Neuronal stem cell (in vitro differentiated cells): ENCODE measurements around the gene PTPRG.

ENCODE experiments used
- DNase-seq: peaks from one replicate; pipeline ENCODE4 v3.0.0-alpha.2; 2013; ENCODE audit warnings: low spot score
- H2AFZ ChIP-seq: one replicate; pipeline ENCODE4 v1.6.1; 2013; ENCODE audit warnings: mild to moderate bottlenecking, low read length, inconsistent platforms
- H2AK5ac ChIP-seq: 2 replicates; pipeline ENCODE4 v1.6.1; 2013; ENCODE audit warnings: low read depth, mild to moderate bottlenecking, inconsistent platforms, low read length, moderate library complexity, mixed read lengths
- H2BK120ac ChIP-seq: 2 replicates; pipeline ENCODE4 v1.6.1; 2013; ENCODE audit warnings: low read depth, mild to moderate bottlenecking, inconsistent platforms, low read length, moderate library complexity, mixed read lengths
- H2BK12ac ChIP-seq: one replicate; pipeline ENCODE4 v1.6.1; 2013; ENCODE audit warnings: low read length, inconsistent platforms
- H2BK15ac ChIP-seq: 2 replicates; pipeline ENCODE4 v1.6.1; 2013; ENCODE audit warnings: mild to moderate bottlenecking, low read length, inconsistent platforms, mixed read lengths
- H2BK5ac ChIP-seq: one replicate; pipeline ENCODE4 v1.6.1; 2013; ENCODE audit warnings: inconsistent platforms, mild to moderate bottlenecking, low read length, moderate library complexity
- H3K14ac ChIP-seq: one replicate; pipeline ENCODE4 v1.6.1; 2013; ENCODE audit warnings: low read length, inconsistent platforms
- H3K18ac ChIP-seq: 2 replicates; pipeline ENCODE4 v1.6.1; 2013; ENCODE audit warnings: low read length, inconsistent platforms
- H3K23ac ChIP-seq: 2 replicates; pipeline ENCODE4 v1.6.1; 2013; ENCODE audit warnings: low read depth, mild to moderate bottlenecking, mixed read lengths, low read length, inconsistent platforms; ENCODE audit not compliant: poor library complexity
- H3K27ac ChIP-seq: replicated peaks from 3 replicates; pipeline ENCODE4 v1.5.1; 2013; ENCODE audit warnings: low read length, inconsistent platforms
- H3K27me3 ChIP-seq, 3 experiments: 2 replicates each; pipeline ENCODE4 v1.6.1; 2013; ENCODE audit warnings: low read length in 3 of 3, mild to moderate bottlenecking in 2 of 3, inconsistent platforms in 1 of 3, low read depth in 1 of 3, mixed read lengths in 1 of 3, moderate library complexity in 1 of 3; ENCODE audit not compliant: control insufficient read depth in 3 of 3, insufficient read depth in 3 of 3
- H3K36me3 ChIP-seq, 2 donors: replicated peaks in 1 of 2; 2 replicates each; pipeline ENCODE4 v1.6.1; 2013; ENCODE audit warnings: low read length in 2 of 2; ENCODE audit not compliant: control insufficient read depth in 2 of 2, insufficient read depth in 2 of 2
- H3K4ac ChIP-seq: 2 replicates; pipeline ENCODE4 v1.6.1; 2013; ENCODE audit warnings: inconsistent platforms, mild to moderate bottlenecking, low read length, moderate library complexity
- H3K4me1 ChIP-seq, 2 donors: 1 replicate in 1 of 2; 2 replicates in 1 of 2; pipeline ENCODE4 v1.6.1; 2013; ENCODE audit warnings: low read length in 2 of 2, low read depth in 1 of 2; ENCODE audit not compliant: control insufficient read depth in 2 of 2, insufficient read depth in 1 of 2
- H3K4me2 ChIP-seq: one replicate; pipeline ENCODE4 v1.6.1; 2013; ENCODE audit warnings: mild to moderate bottlenecking, low read length, inconsistent platforms; ENCODE audit not compliant: insufficient read depth, poor library complexity, severe bottlenecking
- H3K4me3 ChIP-seq, 2 donors: 2 replicates each; pipeline ENCODE4 v1.5.1; 2013; ENCODE audit warnings: low read length in 2 of 2, mild to moderate bottlenecking in 2 of 2, inconsistent platforms in 1 of 2, moderate library complexity in 1 of 2
- H3K79me1 ChIP-seq: one replicate; pipeline ENCODE4 v1.6.1; 2013; ENCODE audit warnings: low read depth, mild to moderate bottlenecking, inconsistent platforms, low read length, moderate library complexity
- H3K9ac ChIP-seq: one replicate; pipeline ENCODE4 v1.6.1; 2013; ENCODE audit warnings: mild to moderate bottlenecking, low read depth, low read length, inconsistent platforms; ENCODE audit not compliant: poor library complexity
- H3K9me3 ChIP-seq, 2 donors: replicated peaks in 1 of 2; 2 replicates each; pipeline versions ENCODE3 to v1.6.1; 2013; ENCODE audit warnings: low read length in 2 of 2, mild to moderate bottlenecking in 2 of 2, inconsistent platforms in 1 of 2, low read depth in 1 of 2, mixed read lengths in 1 of 2, moderate library complexity in 1 of 2; ENCODE audit not compliant: control insufficient read depth in 2 of 2, insufficient read depth in 1 of 2
- H4K8ac ChIP-seq: one replicate; pipeline ENCODE4 v1.6.1; 2013; ENCODE audit warnings: low read depth, mild to moderate bottlenecking, inconsistent platforms, low read length, moderate library complexity
- H4K91ac ChIP-seq: one replicate; pipeline ENCODE4 v1.6.1; 2013; ENCODE audit warnings: low read length, low read depth, mild to moderate bottlenecking, inconsistent platforms; ENCODE audit not compliant: poor library complexity
- WGBS, 2 donors: extraction: QIAGEN DNeasy Blood & Tissue Kit; methylation state at CpG; one replicate each; pipeline ENCODE4 v1.1.7; 2013; ENCODE audit warnings: missing lambda C conversion rate in 2 of 2, mixed read lengths in 1 of 2; ENCODE audit not compliant: insufficient read length in 2 of 2, insufficient replicate concordance in 1 of 2; ENCODE audit errors: extremely low coverage in 2 of 2; 5-methylcytosine and 5-hydroxymethylcytosine counted together

PTPRG gene

GRCh38 chr3:62249484-62249776 is 688.1 kb downstream of the PTPRG start:
- no CpG with 5 or more reads among the region's 1 CpG for WGBS, 2 donors
- H3K14ac ChIP-seq = no peak overlapping the region
- H2BK12ac ChIP-seq = no peak overlapping the region
- H4K91ac ChIP-seq = no peak overlapping the region
- H2BK15ac ChIP-seq = no peak overlapping the region
- no peak overlapping the region for H3K27ac ChIP-seq
- H3K18ac ChIP-seq = no peak overlapping the region
- no peak overlapping the region for H4K8ac ChIP-seq
- H3K9ac ChIP-seq = no peak overlapping the region
- no peak overlapping the region for H2BK120ac ChIP-seq
- no peak overlapping the region for H2BK5ac ChIP-seq
- no peak overlapping the region for H3K4me3 ChIP-seq
- H3K4me1 ChIP-seq = peaks cover 2 to 34% of the 10 kb centered on the region in 2 donors
- H2AK5ac ChIP-seq = no peak overlapping the region
- H3K36me3 ChIP-seq = no peaks in the 10 kb centered on the region
- H2AFZ ChIP-seq = no peak overlapping the region
- no peak overlapping the region for H3K4ac ChIP-seq
- no peaks in the 10 kb centered on the region for H3K27me3 ChIP-seq
- DNase-seq = no peak
- H3K79me1 ChIP-seq = no peaks in the 10 kb centered on the region
- H3K4me2 ChIP-seq = no peak overlapping the region
- H3K9me3 ChIP-seq = no peaks in the 10 kb centered on the region
- H3K23ac ChIP-seq = no peak overlapping the region

- Histone ChIP-seq H2BK5ac (no peak overlapping the region), H3K4ac (no peak overlapping the region), H2AFZ (no peak overlapping the region), H3K27ac (no peak overlapping the region), H3K4me2 (no peak overlapping the region), H3K27me3 (no peaks in the 10 kb centered on the region), H2BK15ac (no peak overlapping the region), H3K79me1 (no peaks in the 10 kb centered on the region), H3K9me3 (no peaks in the 10 kb centered on the region), H2BK12ac (no peak overlapping the region), H3K36me3 (no peaks in the 10 kb centered on the region), H2AK5ac (no peak overlapping the region), H3K9ac (no peak overlapping the region), H4K91ac (no peak overlapping the region), H3K4me3 (no peak overlapping the region), H3K4me1 (peaks cover 2 to 28% of the 10 kb centered on the region in 2 donors), H4K8ac (no peak overlapping the region), H3K23ac (no peak overlapping the region), H3K14ac (no peak overlapping the region), H3K18ac (no peak overlapping the region), H2BK120ac (no peak overlapping the region)
- no CpG with 5 or more reads among the region's 2 CpGs for WGBS, 2 donors
- DNase-seq = no peak
Measured at GRCh38 chr3:62249855-62250543, 688.6 kb downstream of the PTPRG start.

- H2BK15ac ChIP-seq = no peak overlapping the region
- no peak overlapping the region for H2AFZ ChIP-seq
- H2AK5ac ChIP-seq = no peak overlapping the region
- no peak overlapping the region for H3K4me2 ChIP-seq
- no peak overlapping the region for H3K4ac ChIP-seq
- no peaks in the 10 kb centered on the region for H3K27me3 ChIP-seq
- H2BK12ac ChIP-seq = no peak overlapping the region
- H3K14ac ChIP-seq = no peak overlapping the region
- H3K79me1 ChIP-seq = no peaks in the 10 kb centered on the region
- peaks cover 0 to 10% of the 10 kb centered on the region in 2 donors for H3K36me3 ChIP-seq
- H3K18ac ChIP-seq = no peak overlapping the region
- no peak overlapping the region for H2BK120ac ChIP-seq
- no peak overlapping the region for H2BK5ac ChIP-seq
- no CpG with 5 or more reads among the region's 2 CpGs for WGBS, 2 donors
- H4K91ac ChIP-seq = no peak overlapping the region
- H3K4me3 ChIP-seq = no peak overlapping the region
- no peaks in the 10 kb centered on the region for H3K9me3 ChIP-seq
- H3K4me1 ChIP-seq = peaks cover 0 to 16% of the 10 kb centered on the region in 2 donors
- no peak overlapping the region for H3K23ac ChIP-seq
- H3K27ac ChIP-seq = no peak overlapping the region
- no peak for DNase-seq
- H4K8ac ChIP-seq = no peak overlapping the region
- H3K9ac ChIP-seq = no peak overlapping the region
Measured at GRCh38 chr3:62252438-62253157, 691.2 kb downstream of the PTPRG start.

DNA sequence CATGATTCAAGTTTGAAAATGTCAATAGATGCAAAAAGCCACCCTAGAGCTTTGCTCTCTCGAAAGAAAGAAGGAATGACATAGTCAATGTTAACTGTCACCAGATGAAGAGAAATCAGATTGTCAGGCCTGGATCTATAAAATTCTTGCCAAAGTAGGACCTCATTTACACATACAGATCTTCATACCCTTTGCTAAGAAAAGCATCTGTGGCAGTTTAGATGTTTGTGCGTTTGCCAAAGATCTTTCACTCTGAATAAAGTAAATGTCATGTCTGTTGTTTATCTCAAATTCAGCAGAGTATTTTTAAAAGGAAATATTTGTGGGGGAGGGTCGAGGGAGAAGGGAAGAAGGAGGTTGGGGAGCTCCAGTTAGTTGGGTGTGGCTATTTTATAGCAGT is 692.6 kb downstream of the PTPRG start:
- Histone ChIP-seq H2BK5ac (no peak overlapping the region), H2AK5ac (no peak overlapping the region), H3K36me3 (peaks cover 0 to 10% of the 10 kb centered on the region in 2 donors), H3K18ac (no peak overlapping the region), H3K9ac (no peak overlapping the region), H3K9me3 (no peaks in the 10 kb centered on the region), H3K79me1 (no peaks in the 10 kb centered on the region), H3K4me1 (peaks cover 1 to 6% of the 10 kb centered on the region in 2 donors), H4K91ac (no peak overlapping the region), H3K14ac (no peak overlapping the region), H2BK12ac (no peak overlapping the region), H4K8ac (no peak overlapping the region), H2BK15ac (no peak overlapping the region), H3K27ac (no peak overlapping the region), H3K4me2 (no peak overlapping the region), H3K4ac (no peak overlapping the region), H3K4me3 (no peak overlapping the region), H3K23ac (no peak overlapping the region), H2BK120ac (no peak overlapping the region), H2AFZ (no peak overlapping the region), H3K27me3 (no peaks in the 10 kb centered on the region)
- DNase-seq = no peak
- WGBS, 2 donors = 100% methylated on average over 1 of the region's 3 CpGs; no CpG with 5 or more reads in 1 of the 2 donors
